Right kidney (tissue), 1 donor: ENCODE measurements around the gene CCDC57.

Experiments
- DNase-seq: peaks from one replicate; pipeline ENCODE4 v3.0.0-alpha.2; 2016

The CCDC57 gene

DNA sequence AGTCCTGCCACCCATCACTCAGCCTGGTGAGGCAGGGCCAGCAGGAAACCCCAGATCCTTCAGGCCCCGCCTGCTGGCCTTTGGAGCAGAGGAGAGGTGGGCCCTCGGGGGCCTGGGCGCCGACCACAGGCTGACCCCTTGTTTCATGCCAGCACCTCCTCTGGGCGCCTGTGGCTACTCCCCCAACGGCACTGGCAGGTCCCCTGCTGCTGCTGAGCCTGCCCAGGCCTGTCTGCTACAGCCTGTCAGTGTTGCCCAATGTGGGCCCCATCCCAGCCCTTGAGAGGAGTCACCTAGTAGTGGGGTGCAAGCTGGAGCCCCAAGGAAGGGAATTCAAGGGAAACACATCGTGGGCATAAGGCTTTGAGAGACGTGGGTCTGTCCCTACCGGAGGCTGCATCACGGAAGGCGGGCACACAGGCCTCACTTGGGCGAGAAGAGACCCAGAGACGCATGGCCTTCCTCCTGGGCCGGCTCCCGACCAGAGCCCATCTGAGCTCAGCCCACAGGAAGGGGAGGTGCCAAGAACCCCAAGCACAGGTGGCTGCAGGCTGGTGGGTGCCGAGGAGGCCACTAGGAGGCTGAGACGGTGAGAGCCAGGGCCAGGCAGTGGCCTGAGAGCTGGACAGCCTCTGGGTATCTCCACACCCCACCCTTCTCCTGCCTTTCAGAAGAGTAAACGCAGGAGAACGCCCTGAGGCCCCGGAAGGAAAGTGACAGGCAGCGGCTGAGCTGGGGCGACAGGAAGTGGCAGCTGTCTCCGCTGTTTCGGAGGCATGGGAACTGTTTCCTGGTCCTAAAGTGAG, 106.6 kb downstream of the CCDC57 start:
- no peak for DNase-seq

DNA sequence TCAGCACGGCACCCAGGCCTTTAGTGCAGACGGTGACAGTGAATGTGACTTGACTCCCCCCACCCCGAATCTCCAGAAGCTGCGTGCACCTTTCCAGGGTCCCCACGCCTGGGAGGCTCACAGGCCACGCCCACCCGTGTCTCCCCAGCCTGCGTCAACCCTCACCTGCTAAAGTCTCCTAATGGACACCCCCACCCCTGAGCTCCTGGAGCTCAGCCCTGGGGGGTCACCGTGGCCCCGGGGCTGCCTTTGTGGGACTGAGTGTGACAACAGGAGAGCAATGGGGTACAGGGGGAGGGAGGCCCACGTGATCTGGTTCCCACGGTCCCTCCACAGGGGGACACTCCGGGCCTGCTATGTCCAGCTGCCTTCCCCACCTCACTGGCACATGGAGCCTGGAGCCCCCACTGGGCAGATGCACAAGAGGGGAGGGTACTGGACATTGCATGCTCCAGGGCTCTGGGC, 107.2 kb downstream of the CCDC57 start:
- DNase-seq = no peak

DNA sequence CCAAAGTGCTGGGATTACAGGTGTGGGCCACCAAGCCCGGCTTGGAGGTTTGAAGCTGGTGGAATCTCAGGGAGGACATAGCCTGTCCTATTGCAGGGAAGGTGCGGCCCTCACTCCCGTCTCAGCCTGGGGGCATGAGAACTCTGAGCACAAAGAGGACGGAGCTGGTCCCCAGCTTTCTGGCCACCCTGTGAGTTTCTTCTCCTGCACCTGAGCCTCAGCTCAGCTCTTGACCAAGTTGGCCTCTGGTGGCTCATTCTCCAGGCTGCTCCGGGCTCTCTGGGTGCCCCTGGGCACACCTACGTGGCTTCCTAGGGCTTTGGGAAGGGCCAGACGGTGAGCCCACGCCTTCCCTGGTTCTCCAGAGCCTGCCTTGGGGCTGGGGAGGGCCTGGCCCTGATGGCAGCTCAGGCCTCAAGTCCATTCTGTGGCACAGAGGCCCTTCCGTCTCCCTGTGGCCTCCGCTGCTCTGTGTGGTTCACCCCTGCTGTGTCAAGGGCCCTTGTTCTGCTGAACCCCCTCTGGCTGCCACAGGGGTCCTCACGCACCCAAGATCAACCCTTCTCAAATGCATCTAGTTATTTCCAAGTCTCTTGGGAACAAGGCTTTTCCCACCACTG, 107.7 kb downstream of the CCDC57 start:
- DNase-seq = no peak

DNA sequence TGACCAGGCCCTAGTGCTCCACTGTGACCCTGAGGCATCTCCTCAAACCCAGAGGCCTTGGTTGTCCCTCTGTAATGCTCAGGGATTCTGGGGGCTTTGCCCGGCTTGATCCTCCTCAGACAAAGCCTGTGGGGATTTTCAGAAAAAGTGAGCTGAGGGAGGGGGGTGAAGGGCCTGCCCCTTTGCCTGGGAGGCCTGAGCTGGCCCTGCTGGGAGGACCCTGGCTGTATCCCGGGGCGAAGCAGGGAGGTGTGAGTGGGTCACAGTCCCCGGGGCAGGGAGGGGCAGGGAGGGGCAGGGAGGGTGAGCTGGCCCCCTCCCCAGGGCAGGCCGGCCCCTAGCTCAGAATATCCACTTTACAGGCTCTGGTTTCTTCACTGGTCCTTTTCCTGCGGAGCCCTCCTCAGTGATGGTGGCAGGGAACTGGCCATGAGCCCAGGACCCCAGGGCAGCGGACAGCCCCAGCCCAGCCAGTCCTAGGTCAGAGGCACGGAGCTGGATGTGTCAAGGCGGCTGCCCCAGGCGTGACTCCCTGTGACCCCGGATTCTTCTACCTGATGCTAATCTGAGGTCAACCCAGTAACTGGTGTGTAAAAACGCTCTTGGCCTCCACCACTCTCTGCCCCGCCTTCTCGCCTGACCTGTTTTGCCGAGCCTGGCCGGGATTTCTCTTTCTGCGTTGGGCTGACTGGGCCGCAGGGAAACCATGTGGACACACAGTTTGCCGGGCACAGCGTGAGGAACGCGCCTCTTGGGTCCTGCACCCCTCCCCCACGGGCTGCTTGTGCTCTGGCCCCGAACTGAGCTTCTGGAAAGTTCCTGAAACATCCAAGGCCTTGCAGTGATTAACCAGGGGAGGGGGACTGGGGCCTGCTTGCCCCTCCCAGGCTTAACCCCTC, 108.8 kb downstream of the CCDC57 start:
- peak; percentile 63 for DNase-seq

DNA sequence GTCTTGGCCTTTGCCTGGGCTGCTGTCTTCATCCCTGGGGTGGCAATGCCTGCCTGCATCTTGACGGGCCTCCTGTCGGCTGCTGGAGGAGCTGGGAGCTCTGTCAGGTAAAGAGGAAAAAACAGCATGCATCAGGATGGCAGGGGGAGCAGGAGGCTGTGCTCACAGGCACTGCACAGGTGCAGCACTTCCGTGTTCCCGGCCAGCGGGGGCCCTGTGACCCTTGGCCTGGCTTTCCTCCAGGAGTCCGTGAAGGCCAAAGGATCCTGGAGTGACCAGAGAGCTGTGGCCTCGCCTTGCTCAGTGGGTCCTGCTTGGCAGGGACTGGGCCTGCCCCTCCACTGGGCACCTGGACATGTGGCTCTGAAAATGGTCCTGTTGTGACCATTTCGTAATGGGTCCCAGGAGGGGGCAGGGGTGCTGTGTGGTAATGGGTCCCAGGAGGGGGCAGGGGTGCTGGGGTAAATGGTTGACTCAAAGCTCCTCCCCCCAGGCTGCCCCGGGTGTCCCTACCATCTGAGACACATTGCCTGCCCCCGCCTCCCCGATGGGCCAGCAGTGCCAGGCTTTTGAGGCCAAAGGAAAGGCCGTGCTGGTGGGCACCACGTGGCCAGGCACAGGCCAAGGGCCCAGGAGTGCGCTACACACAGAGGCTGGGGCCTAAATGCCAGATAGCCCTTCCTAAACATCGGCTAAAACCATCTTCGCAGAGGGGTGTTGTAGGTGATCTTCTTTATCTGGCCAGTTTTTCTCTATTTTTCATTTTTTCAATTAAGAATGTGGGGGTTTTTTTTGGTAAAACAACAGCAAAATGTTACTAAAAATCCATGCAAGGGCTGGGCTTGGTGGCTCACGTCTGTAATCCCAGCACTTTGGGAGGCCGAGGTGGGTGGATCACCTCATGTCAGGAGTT, 110.6 kb downstream of the CCDC57 start:
- DNase-seq = peak; percentile 38

DNA sequence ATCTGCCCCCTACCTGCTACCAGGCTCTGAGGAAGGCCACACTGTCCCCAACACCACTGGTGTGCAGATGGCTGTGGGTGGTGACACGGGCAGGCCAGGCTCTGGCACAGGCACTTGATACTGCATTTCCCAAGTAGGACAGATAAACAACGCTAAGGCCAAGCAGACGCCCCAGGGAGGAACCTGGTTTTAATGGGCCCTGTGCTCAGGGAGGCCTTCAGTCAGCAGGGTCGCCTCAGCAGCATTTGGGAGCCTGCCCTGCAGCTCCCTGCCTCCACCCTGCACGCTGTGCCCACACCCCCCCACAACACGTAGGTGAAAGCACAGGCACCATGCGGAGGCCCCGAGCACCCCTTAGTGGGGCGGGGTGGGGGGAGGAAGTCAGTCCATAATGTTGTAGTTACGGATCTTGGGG, 111.3 kb downstream of the CCDC57 start:
- no peak for DNase-seq

DNA sequence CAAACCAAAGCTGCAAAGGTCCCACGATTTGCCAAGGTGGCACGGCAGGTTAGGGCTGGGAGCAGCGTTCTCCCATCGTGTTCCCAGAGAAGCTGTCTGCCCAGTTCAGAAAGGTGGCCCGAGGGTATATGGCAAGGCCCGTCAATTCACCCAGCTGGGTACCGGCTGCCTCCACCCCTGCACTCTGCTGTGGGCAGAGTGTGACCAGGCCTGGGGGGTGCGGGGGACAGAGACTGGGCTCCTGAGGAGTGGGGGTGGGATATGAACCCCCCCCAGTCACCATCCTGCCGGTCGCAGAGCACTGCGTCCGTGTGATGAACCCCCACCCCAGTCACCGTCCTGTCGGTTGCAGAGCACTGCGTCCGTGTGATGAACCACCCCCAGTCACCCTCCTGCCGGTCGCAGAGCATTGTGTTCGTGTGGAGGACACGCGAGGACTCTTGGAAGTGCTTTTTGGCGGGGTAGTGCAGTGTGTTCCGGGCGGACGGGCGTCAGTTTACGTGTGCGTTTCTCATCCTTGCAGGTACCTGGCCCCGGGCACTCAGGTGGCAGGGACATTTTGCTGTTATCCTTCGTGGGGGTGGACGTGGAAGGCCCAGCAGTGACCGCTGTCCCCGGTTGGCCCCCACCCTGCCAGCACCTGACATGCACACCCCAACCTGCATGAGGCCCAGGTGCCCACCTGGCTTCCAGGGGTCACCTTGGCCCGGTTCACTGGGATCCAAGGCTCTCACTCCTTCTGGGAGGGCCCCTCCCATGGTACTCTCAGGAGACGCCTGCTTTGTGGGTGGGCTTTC, 111.9 kb downstream of the CCDC57 start:
- DNase-seq = no peak

DNA sequence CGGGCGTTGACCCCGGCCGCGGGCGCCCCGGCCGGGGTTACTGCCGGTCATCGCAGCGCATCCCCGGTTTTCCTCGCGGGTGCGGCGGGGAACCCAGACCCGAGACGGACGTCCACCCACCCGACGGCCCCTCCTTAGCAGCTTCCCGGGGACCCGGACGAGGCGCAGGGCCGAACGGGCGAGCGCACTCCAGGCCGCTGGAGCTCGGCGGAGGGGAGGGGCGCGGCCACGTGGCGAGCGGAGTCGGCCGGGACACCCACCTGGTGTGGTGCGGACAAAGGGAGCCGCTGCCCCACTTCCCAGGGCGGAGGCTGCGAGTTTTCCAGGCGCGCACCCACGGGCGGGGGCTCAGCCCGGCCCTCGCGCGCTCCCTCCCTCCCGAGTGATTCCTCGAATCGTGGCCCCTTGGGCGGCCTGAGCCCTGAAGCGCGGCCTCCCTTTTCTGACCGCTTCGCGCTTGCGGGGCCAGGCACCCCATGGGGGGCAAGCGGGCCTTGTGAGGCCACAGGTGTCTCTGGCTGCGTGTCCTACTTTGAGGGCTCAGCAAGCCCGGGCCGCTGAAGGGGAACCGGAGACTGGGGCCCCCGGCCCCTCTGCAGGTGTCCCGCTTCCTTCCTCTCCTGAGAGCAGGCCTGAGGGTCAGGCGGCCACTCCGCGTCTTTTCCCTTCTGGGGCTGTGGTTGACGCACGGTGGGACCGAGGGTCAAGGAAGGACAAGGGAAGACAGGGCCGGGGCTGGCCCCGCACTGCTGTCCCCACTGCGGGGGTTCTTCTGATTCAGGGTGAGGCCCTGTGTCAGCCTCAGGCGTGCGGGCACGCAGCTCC, 113.5 kb downstream of the CCDC57 start:
- peak; percentile 94 for DNase-seq

DNA sequence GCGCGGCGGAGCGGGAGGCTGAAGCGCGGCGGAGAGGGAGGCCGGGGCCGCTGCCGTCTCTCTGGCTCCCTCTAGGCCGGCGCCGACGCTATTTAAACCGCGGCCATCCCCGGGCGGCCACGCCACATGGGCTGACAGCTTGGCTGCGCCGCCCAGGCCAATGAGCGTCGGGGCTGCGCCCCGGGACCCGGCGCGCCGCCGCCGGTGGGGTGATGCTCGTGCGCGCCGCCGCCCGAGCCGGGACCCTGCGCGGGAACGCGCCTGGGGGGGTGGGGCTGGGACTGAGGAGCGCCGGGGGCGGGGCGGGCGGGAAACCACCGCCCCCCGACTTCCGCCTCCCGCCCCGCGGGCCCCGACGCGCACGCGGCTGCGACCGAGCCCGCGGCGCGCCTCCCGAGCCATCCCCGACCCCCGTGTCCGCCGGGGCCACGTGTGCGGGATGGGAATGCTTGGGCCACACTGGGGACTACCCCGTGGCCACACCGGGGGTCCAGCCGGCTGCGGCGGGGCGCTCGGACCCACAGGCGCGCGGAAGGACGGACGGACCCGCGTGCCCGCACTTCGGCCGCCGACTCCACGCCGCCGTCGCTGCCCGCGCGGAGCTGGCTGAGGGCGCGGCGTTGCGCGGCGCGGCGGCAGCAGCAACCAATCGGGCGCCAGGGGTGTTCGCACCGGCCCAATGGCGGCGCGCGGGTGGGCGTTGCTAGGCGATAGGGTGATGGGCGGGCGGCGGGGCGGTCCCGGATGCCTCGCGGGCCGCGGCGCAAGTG, 114.3 kb downstream of the CCDC57 start, which contains the start of gene FASN:
TSS of gene FASN (minus strand) at position 68 of the 770 bp plus-strand sequence. CDS start 1,791 bp downstream, outside the sequence.
- peak; percentile 99 for DNase-seq

DNA sequence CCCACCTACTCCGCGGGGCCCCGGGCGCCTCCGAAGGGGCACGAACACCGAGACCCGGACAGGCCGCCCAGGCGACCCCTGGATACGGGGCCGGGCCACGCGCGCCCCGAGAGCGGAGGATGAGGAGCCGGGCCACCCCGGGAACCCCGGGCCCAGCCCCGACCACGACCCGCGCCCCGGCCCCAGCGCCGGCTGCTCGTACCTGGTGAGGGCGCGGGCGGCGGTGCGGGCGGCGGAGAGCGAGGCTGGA, 114.8 kb downstream of the CCDC57 start:
- peak; percentile 74 for DNase-seq

DNA sequence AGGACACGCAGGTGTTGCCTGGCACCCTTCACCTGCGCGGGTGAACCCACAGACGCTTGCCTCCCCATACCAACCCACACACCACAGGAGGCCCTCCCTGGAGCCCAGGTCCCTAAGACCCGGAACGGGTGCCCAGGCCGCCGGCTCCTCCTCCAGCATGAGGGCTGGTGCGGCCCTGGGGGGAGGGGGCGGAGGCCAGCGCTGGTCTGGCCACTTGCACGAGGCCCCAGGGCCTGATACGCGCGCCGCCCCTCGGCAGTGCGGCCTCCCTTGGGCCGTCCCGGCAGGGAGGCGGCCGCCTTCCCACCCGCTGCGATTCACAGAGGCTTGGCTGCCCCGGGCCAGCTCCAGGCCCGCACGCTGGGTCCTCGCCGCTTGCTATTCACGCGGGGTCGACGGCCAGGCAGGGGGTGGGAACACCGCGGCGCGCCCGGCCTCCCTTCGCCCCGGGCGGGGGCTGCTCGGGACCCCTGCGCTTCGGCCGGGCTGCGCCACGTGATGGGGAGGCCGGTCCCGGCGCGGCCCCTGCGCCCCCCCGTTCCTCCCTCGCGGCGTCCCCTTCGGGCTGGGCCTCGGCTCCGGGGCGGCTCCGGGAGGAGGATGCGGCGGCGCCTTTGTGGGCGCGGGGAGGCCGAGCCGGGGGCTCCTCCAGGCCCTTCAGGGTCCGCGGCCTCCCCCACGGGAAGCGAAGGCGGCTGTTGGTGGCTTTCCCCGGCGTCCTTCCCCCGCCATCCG, 115.3 kb downstream of the CCDC57 start:
- peak; percentile 84 for DNase-seq

DNA sequence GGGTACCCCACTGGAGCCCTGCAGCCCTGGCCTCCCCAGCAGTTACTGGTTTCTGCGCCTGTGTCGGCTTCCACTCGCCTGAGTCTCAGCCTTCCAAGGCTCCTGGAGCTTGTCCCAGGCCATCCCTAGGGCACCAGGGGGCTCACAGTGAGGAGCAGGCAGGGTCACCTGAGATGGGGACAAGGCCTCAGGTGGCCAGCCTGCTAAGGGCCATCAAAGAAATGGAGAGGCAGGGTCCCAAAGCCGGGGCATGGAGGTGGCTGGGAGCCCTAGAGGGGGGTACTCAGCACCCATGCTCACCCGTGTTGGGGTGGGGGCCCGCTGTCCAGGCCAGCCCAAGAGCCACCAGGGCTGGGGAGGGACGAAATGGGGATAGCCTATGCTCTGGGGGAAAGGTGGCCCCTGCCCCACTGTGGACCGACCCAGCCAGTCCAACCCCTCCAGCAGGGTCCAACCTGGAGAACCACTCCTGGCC, 115.9 kb downstream of the CCDC57 start:
- DNase-seq = no peak

DNA sequence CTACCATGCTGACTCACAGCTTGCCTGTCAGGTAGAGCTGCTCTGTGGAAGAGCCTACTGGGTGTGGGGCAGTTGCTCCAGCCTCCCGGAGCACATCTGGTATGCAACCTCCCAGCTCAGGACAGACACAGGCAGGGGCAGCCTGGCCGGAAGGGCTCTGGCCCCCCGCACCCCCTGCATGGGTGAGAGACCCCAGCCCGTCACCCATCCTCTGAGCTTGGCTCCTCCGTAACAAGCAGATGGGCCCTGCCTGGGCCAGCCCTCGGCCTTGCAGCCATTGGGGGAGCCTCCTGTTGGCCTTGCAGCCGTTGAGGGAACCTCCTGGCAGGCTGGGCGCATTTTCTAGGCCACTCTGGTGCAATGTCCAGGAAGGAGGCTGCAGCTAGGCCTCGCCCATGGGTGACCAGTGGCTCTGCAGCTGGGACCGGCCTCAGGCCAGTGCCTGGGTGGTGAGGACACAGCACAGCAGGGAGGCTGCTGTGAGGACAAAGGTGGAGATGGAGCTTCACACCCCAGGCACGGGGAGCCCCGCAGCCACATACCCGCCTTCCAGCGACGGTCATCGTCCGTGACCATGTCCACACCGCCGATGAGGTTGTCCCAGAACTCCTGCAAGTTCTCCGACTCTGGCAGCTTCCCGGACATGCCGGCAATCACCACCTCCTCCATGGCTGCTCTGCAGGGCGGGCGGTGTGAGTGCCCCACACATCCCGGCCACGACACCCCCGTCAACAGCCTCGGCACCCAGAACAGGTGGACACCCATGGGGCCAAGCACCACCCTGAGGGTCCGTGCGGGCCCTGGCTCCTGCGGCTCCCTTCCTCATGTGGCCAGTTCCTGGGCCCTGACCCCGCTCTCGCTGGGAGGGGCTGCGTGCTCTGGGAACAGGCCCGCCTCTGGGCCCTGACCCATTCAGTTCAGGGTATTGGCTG, 116.6 kb downstream of the CCDC57 start:
- DNase-seq = no peak

DNA sequence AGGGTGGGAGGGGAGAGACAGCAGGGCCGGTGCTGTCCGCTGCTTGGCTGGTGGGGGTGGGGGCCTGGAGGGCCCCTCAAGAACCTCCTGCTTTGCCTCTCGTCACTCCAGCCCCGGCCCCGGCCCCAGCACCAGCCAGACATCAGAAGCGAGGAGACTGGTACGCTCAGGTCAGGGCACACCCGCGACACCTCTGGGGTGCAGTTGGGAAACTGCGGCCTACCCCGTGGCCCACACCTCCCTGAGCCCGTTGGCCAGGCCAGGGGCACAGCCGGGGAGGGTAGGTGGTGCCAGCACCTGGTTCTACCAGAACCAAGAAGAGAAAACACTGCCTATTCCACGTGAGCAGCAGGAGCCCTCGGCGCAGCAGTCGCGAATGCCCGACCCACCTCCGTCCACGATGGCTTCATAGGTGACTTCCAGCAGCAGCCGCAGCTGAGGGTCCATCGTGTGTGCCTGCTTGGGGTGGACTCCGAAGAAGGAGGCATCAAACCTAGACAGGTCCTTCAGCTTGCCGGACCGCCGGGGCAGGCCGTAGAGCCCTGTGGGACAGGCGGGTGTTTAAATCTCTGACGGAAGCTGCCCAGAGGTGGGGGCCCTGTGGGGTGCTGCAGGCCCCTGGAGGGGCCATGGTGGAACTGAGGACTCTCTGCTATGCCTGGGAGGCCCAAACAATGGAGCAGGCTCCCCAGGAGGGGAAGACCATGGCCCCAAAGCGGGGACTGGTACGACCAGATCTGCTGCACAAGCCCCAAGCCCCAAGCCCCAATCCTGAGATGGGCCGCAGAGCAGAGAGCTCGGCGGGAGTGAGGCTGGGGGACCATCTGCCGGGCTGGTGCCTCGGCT, 117.5 kb downstream of the CCDC57 start:
- DNase-seq = no peak

DNA sequence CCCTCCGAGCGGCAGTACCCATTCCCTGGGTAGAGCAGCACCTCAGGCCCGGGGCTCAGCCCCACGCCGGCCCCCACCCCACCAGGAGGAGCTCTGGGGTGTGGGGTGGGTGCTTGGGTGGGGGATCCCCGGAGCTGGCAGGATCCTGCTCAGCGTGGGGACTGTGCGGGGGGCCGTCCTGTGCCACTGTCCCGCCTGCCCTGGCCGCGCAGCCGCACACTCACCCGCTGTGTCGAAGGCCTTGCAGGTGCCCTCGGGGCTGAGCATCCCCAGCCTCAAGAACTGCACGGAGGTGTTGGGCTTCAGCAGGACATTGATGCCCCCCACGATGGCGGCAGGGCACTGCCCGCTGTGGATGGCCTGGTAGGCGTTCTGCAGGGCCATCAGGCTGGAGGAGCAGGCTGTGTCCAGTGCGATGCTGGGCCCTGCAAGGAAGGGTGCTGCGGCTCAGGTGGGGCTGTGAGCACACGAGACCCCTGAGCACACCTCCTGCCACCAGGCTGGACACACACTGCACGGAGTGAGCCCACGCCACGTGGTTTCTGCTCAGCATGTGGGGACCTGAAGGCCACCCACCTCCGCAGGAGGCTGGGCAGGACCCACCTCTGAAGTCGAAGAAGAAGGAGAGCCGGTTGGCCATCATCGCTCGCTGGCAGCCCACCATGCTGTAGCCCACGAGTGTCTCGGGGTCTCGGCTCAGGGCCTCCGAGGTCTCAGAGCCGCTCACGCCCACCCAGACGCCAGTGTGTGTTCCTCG, 119.5 kb downstream of the CCDC57 start:
- no peak for DNase-seq

DNA sequence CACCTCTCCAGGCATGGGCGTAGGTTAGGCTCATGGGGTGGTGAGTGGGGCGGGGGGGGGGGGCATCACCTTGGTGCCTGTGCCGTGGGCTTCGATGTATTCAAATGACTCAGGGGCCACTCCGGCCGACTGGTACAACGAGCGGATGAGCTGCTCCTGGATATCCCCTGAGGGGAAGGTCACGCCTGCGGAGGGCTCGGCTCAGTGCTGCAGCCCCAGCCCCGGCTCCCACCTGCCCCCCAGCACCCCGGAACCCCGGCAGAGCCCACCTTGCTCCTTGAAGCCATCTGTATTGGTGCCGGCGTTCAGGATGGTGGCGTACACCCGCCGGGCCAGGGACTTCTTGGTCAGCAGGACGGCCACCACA, 120.0 kb downstream of the CCDC57 start:
- no peak for DNase-seq
